GM19455 (cell line): Measurements from ENCODE around the gene SPSB3.

Experiments
- ATAC-seq: cut with Tn5 transposase; IDR thresholded peaks from one replicate; pipeline ENCODE4 v1.9.1; 2021; ENCODE audit not compliant: unreplicated experiment

The SPSB3 gene

GRCh38 chr16:1789643-1790045, 7.3 kb upstream of the SPSB3 start:
- no peak for ATAC-seq

- ATAC-seq = no peak
Observed at GRCh38 chr16:1788708-1789100, 6.3 kb upstream of the SPSB3 start.

GRCh38 chr16:1788095-1788707, 5.8 kb upstream of the SPSB3 start:
- ATAC-seq = no peak

GRCh38 chr16:1787322-1788094, 5.1 kb upstream of the SPSB3 start:
- ATAC-seq = no peak

GRCh38 chr16:1787056-1787321, 4.6 kb upstream of the SPSB3 start:
- no peak for ATAC-seq

GRCh38 chr16:1786242-1787055, 4.1 kb upstream of the SPSB3 start:
- ATAC-seq = no peak

GRCh38 chr16:1785846-1786170, 3.4 kb upstream of the SPSB3 start:
- no peak for ATAC-seq

- no peak for ATAC-seq
Observed at GRCh38 chr16:1784977-1785845, 2.8 kb upstream of the SPSB3 start.

- ATAC-seq = peak; percentile 10
Observed at GRCh38 chr16:1781758-1782407, 488 bp downstream of the SPSB3 start.

GRCh38 chr16:1781254-1781653, 1.1 kb downstream of the SPSB3 start:
- ATAC-seq = no peak

- ATAC-seq = no peak
Observed at GRCh38 chr16:1780677-1781072, 1.7 kb downstream of the SPSB3 start.

GRCh38 chr16:1779741-1780676, 2.4 kb downstream of the SPSB3 start:
- no peak for ATAC-seq

- ATAC-seq = no peak
Observed at GRCh38 chr16:1779234-1779701, 3.1 kb downstream of the SPSB3 start.

GRCh38 chr16:1778200-1779179, 3.9 kb downstream of the SPSB3 start:
- ATAC-seq = no peak

GRCh38 chr16:1777375-1778199, 4.8 kb downstream of the SPSB3 start:
- ATAC-seq = no peak

- ATAC-seq = no peak
Observed at GRCh38 chr16:1776991-1777374, 5.4 kb downstream of the SPSB3 start.

GRCh38 chr16:1776672-1776955, 5.8 kb downstream of the SPSB3 start:
- ATAC-seq = no peak
